ENCODE measurements around the gene SLC5A12.

SLC5A12 gene

DNA sequence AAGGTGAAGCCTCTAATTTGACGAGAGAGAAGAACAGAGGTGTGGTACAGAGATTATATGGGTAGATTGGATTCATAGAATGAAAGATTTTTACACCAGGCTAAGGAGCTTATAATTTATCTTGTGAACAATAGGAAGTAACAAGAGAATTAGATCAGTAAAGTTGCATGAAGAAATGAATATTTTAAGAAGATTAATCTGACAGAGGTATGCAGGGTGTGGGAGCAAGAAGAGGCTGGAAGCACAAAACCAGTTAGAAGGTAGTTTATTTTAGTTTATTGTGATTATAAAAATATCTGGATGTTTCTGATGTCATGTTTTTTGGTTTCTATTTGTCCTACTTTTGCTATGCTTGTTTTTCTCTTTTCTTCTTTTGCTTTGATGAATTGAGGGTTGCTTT lies 15.7 kb downstream of the SLC5A12 start:
- TF ChIP-seq GATA3 (IDR thresholded peaks at IDR 0.05; ENCODE audit: low read depth, low read length) (no peak), GATA2 (IDR thresholded peaks at IDR 0.05; ENCODE audit: low read depth, low read length) (no peak)

DNA sequence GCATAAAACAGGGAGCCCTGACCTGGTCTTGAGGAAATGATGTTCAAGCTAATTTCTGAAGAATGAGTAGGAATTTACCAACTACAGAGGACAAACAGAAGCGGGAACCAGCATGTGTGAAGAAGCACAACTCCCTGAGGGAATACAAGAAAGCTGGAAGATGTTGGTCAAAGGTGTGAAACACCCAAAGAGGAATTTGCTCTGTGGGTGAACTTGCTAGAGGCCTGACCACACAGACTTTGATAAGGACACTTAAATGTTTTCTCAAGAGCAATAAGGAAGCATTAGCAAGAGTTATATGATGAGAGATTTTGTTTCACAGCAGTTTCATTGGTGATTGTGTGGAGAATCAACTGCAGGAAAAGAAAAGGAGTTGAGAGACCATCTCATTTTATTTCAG lies 17.6 kb downstream of the SLC5A12 start:
- no peak for TF ChIP-seq GATA3 (IDR thresholded peaks at IDR 0.05; ENCODE audit: low read depth, low read length)
- no peak for TF ChIP-seq GATA2 (IDR thresholded peaks at IDR 0.05; ENCODE audit: low read depth, low read length)

DNA sequence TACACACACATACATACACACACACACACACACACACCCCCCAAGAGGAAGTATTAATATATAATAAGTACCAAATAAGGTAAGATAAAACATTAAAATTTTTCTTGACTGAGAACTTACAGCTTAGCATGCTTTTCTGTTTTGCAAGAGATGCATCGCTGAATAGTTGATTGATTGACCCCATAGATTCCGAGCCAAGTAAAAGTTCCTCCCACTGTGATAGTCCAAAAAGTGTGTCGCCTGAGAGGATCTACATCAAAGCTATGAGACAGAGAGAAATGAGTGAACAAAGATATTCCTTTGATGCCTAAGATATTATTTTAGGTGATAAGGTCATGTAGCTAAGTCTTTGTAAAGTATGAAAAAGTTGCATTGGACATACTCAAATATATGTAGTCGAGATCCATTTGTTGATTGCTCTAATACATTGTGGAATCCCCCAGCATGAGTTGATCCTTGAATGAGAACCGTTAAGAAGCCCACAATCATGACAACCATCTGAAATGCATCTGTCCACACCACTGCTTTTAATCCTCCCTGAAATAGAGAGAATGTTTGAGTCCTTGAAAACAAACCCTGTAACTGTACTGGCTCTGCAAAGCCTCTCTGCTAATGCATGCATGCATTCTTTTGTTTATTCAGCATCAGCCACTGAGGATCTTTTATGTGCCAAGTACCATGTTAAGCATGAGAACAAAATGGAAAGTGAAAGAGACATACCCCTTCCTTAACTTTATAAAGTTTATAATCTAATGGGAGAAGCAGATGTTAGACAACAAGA lies 18.3 kb downstream of the SLC5A12 start:
- no peak for TF ChIP-seq GATA3 (IDR thresholded peaks at IDR 0.05; ENCODE audit: low read depth, low read length)
- TF ChIP-seq GATA2 (IDR thresholded peaks at IDR 0.05; ENCODE audit: low read depth, low read length): no peak

DNA sequence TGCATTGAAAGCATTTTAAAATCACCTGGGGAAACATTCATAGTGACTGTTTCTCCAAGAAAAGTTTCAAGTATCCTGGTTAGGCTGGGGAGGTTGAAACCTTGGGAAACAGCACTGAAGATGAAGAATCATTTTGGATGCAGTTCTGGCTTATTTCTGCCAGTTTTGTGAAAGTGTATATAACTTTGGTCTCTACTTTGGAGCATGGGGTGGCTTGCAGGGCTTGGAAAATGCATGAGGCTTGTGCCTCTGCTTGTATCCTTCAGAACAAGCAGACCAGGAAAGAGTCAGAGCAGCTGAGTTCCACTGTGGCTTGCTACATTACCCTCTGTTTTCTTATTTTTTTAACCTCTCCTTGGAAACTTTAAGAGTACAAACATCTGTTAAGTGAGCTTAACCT lies 19.5 kb downstream of the SLC5A12 start:
- TF ChIP-seq GATA3 (IDR thresholded peaks at IDR 0.05; ENCODE audit: low read depth, low read length) (no peak), GATA2 (IDR thresholded peaks at IDR 0.05; ENCODE audit: low read depth, low read length) (no peak)

DNA sequence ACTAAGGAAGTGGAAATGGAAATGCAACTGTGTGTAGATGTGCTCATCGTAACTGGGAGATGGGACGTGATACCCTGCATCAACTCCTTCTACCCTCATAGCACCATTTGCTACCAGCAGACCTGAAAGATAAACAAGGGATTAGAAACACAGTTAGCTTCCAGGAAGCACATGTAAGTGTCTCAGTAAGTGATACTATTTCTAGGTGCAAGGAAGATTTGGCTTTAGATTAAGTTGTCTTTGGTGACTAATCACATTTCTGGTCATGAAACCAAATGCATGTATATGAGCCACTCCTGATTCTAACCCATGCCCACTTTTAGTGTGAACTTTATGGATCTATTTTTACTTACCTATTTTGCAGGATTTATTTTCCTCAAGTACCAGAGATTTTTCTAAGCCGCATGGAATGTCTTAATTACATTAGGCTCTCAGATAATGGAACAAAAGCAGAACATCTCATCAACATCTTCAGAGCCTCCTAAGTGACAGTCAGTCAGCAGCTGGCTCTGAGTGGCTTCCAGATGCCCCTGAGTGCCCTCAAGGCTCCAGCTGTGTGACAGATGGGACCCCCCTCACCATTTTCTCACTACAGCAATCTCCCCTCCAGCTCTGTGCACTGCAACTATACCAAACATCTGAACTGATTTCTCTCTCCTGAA lies 21.2 kb downstream of the SLC5A12 start:
- no peak; the same call in 1 of the 2 replicates for TF ChIP-seq GATA2 (IDR thresholded peaks at IDR 0.05; ENCODE audit: low read depth, low read length)

DNA sequence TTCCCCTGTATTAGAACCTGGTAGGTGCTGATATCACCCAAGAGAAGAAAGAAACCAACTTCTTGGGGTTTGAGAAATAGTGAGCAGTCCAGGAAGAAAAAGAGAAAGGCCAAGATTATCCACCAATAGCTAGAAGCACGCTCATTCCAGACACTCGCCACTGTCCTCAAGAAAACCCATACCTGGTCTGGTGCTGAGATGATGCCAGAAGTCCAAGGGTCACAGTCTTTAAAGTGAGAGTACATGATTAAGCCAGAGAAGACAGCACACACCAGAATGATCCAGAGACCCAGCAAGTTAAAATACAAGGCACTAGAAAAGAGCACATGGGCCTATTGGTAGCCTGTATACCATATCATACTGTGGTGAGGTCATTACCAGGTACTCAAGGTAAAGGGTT lies 23.6 kb downstream of the SLC5A12 start:
- TF ChIP-seq GATA2 (IDR thresholded peaks at IDR 0.05; ENCODE audit: low read depth, low read length): no peak
- TF ChIP-seq GATA3 (IDR thresholded peaks at IDR 0.05; ENCODE audit: low read depth, low read length): no peak

DNA sequence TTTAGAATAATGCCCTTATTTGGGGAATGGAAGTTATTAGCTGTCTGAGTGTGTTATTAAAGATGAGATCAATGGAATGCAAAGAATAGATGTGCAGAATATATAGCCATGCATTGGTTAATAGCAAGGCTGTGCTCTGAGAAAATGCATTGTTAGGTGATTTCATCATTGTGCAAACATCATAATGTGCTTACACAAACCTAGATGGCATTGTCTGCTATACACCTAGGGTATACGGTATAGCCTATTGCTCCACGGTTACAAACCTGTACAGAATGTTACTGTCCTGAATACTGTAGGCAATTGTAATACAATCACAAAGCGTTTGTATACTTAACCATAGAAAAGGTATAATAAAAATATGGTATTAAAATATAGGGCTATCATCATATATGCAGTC lies 25.5 kb downstream of the SLC5A12 start:
- TF ChIP-seq GATA3 (IDR thresholded peaks at IDR 0.05; ENCODE audit: low read depth, low read length) (no peak), GATA2 (IDR thresholded peaks at IDR 0.05; ENCODE audit: low read depth, low read length) (no peak)

DNA sequence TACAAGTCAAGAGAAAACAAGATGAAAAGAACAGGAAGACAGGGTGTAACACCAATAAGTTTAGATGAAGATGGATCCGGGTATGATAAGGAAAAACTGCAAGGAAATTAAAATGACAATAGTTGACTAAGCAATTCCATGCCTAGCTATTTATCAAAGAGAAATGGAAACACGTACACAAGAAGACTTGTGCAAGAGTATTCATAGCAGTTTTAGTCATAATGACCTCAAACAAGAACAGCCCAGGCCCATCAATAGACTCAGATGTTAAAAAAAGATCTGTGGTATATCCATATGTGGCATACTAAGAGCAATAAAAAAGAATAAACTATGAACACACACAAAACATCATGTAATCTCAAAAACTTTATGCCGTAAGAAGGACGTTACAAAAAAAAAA lies 33.2 kb downstream of the SLC5A12 start:
- TF ChIP-seq GATA2 (IDR thresholded peaks at IDR 0.05; ENCODE audit: low read depth, low read length): no peak
- no peak for TF ChIP-seq GATA3 (IDR thresholded peaks at IDR 0.05; ENCODE audit: low read depth, low read length)

DNA sequence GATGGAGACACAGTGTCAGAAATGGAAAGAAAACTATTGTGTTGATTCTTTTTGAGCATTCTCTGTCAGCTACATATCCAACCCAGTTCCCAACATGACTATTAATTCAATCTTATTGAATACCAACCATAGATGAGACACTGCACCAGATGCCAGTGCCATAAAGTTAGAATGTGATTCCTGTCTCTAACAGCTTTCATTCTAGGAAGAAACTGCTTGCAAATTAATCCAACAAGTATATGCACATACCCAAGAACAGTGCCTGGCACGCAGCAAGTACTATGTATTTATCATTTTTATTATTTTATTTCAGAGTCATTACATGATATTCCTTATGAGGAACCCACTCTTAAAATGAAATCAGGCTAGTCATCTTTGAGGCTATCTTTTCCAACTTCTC lies 34.5 kb downstream of the SLC5A12 start:
- TF ChIP-seq GATA2 (IDR thresholded peaks at IDR 0.05; ENCODE audit: low read depth, low read length): no peak
- TF ChIP-seq GATA3 (IDR thresholded peaks at IDR 0.05; ENCODE audit: low read depth, low read length): no peak

DNA sequence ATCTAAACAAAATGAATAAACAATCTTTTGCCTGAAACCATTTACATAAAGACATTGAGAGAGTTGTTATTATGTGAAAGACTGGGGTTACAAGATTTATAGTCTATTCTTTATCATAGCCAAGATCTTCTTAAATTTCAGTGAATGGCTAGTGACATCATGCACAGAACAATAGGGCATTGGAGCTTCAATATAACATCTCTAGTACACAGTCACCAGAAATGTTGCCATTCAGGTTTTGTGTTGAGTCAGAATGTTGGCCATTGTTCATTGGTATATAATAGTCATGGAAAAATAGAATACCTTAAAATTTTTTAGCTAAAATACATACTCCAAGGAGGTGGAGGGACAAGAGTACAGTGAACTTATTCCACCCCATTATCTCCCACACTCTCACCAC lies 44.3 kb downstream of the SLC5A12 start:
- TF ChIP-seq GATA2 (IDR thresholded peaks at IDR 0.05; ENCODE audit: low read depth, low read length) (no peak), GATA3 (IDR thresholded peaks at IDR 0.05; ENCODE audit: low read depth, low read length) (no peak)

DNA sequence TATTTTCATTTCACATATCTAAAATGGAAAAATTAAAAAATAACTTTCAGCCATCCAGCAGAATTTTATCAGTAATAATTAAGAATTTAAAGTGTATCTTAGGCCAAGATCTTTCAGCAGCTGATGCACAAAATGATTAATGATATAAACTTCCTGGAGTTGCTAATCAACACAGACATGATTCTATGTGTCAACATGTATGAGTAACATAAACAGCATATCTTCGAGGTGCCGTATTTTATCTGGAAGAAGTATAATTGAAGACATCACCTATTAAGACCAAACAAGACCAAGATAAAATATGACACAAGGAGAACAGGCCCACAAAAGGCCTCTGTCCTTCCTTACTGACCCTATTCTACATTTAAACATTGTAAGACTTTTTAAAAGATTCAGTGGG lies 45.2 kb downstream of the SLC5A12 start:
- TF ChIP-seq GATA3 (IDR thresholded peaks at IDR 0.05; ENCODE audit: low read depth, low read length) (no peak), GATA2 (IDR thresholded peaks at IDR 0.05; ENCODE audit: low read depth, low read length) (no peak)

DNA sequence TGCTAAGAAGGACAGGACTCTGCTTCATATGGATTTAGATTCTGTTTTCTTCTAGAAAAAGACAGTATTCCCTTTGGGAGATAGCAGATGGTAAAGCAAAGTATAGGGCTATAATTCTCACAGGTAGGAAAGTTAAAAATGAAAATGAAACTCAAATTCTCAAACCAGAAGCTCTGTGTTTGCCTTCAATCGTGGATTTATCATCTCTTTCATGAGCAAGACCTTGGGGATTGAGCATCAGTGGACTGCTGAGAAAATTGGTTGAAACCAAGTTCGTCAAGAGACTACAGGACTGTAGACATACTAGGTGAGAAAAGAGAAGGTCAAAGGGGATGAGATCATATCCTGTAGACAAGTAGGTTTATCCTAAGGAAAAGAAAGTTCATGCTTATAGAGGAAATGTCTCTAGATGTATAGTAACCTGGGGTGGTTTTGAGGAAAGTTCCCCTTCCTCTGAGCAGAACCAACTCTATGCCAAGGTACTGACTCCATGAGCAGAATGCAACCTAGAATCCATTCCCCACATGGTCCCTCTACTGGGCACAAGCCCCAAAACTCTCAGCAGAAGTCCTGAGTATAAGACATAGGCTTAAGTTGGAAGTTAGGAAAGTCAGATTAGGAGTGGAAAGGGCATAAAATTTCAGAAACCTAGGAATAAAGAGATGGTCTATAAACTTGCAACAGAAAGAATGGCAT lies 46.5 kb downstream of the SLC5A12 start:
- TF ChIP-seq GATA2 (IDR thresholded peaks at IDR 0.05; ENCODE audit: low read depth, low read length) (no peak), GATA3 (IDR thresholded peaks at IDR 0.05; ENCODE audit: low read depth, low read length) (no peak)

DNA sequence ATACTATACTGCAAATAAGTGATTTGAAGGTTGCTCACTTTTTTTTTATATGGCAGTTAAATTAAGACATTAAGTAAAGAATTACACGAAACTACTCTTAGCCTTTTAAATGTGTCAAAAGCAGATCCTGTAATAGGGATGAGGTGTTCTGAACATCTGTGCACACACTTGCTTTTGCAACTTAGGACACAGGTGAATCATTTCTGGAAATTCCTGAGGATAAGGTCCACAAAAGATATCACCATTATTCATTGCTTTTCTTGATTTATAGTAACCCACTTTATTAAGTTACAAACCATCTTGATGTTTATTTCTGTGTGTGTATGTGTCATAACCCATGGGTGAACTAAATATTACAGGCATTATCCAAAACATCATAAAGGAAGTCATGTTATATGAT lies 55.9 kb downstream of the SLC5A12 start:
- TF ChIP-seq GATA3 (IDR thresholded peaks at IDR 0.05; ENCODE audit: low read depth, low read length) (no peak), GATA2 (IDR thresholded peaks at IDR 0.05; ENCODE audit: low read depth, low read length) (no peak)

DNA sequence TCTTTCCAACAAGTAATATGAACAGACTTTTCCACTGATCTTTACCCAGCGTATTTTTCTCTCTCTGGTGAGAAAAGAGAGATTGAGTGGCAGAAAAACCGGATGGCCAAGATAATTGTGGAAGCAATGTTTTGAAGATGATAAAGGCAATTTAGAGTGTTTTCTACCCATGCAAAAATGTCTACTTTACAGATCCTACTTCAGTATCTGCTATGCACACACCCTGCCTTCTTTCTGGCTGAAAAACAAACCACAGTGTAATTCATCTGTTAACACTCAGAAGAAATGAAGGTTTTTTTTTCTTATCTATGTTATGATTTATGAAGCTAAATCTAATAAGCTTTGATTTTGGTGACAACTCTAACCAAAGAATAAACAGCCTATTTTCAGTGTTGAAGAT lies 56.8 kb downstream of the SLC5A12 start:
- TF ChIP-seq GATA2 (IDR thresholded peaks at IDR 0.05; ENCODE audit: low read depth, low read length): no peak
- no peak for TF ChIP-seq GATA3 (IDR thresholded peaks at IDR 0.05; ENCODE audit: low read depth, low read length)

DNA sequence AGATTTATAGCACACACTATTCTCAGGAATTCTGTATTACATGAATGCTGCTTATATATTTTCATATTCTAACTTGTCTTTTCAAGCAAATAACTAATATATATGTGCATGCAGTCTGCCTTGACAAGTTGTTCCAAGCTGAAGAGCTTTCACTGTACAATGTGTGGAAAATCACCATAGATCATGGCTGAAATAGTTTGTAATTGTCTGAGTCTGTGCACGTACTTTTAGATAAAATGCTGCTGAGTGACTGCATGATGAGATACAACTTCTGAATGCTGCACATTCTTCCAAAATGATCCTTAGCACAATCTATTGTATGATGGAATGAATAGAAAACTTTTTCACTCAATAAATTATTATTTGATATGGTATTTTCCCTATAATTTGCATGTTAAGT lies 58.9 kb downstream of the SLC5A12 start:
- TF ChIP-seq GATA3 (IDR thresholded peaks at IDR 0.05; ENCODE audit: low read depth, low read length) (no peak), GATA2 (IDR thresholded peaks at IDR 0.05; ENCODE audit: low read depth, low read length) (no peak)

Measured in SH-SY5Y (cell line).